Testis (tissue), 2 donors: ENCODE measurements around the gene AMZ1.

Experiments
- POLR2A ChIP-seq: fragments of 450-650 bp; IDR thresholded peaks from one replicate; pipeline ENCODE4 v1.6.1; 2017; ENCODE audit warnings: antibody characterized with exemption, mild to moderate bottlenecking, moderate library complexity
- TF ChIP-seq, protein P1 (sequence below), 3 experiments: fragments of 450-650 bp in 2 of 3; fragments of 200-600 bp in 1 of 3; sonication (generic) in 1 of 3; IDR thresholded peaks; one replicate each; pipeline ENCODE4 v1.5.1; 2016 to 2019; ENCODE audit warnings: antibody characterized with exemption in 3 of 3, mild to moderate bottlenecking in 2 of 3, moderate library complexity in 1 of 3

DNA sequence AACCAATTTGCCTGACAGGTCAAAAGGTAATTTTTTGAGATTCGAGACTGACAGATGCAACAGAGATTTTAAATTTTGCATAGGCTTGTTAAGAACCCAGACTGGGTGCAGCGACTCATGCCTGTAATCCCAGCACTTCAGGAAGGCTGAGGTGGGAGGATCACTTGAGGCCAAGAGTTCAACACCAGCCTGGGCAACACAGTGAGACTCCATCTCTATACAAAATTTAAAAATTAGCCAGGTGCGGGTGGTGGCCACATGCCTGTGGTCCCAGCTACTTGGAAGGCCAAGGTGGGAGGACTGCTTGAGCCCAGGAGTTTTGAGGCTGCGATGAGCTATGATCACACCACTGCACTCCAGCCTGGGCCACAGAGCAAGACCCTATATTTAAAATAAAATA lies 34.6 kb downstream of the AMZ1 start:
- TF ChIP-seq, protein P1, sequence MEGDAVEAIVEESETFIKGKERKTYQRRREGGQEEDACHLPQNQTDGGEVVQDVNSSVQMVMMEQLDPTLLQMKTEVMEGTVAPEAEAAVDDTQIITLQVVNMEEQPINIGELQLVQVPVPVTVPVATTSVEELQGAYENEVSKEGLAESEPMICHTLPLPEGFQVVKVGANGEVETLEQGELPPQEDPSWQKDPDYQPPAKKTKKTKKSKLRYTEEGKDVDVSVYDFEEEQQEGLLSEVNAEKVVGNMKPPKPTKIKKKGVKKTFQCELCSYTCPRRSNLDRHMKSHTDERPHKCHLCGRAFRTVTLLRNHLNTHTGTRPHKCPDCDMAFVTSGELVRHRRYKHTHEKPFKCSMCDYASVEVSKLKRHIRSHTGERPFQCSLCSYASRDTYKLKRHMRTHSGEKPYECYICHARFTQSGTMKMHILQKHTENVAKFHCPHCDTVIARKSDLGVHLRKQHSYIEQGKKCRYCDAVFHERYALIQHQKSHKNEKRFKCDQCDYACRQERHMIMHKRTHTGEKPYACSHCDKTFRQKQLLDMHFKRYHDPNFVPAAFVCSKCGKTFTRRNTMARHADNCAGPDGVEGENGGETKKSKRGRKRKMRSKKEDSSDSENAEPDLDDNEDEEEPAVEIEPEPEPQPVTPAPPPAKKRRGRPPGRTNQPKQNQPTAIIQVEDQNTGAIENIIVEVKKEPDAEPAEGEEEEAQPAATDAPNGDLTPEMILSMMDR (IDR thresholded peaks at IDR 0.05) = no peak
- TF ChIP-seq POLR2A = no peak
